Stimulated activated CD4-positive, alpha-beta T cell treated with anti-CD3 and anti-CD28 coated beads, Interleukin-2, amount 100 ng/mL, for 48 hours (primary cell): ENCODE results near the gene IDH3B.
A peak's percentile ranks its signal among the peaks of the same experiment; 100 is the strongest.

Experiments used
- DNase-seq, 2 donors: peaks; one replicate each; pipeline ENCODE4 v3.0.0-alpha.2; 2020

Gene IDH3B

GRCh38 chr20:2655331-2656116, 8.5 kb downstream of the IDH3B start:
- DNase-seq = no peak

- no peak for DNase-seq
These were observed 9.2 kb downstream of the IDH3B start for GRCh38 chr20:2654831-2655230.

- DNase-seq = no peak
These were observed 9.6 kb downstream of the IDH3B start for GRCh38 chr20:2654384-2654822.

GRCh38 chr20:2653556-2654383, 10.2 kb downstream of the IDH3B start:
- no peak for DNase-seq

- DNase-seq = no peak
These were observed 11.1 kb downstream of the IDH3B start for GRCh38 chr20:2652724-2653555.

- DNase-seq = peak; percentile 96 to 98
These were observed 12.0 kb downstream of the IDH3B start, which contains the start of gene NOP56 for GRCh38 chr20:2651772-2652723. TSS of gene NOP56 (plus strand) at chr20:2652632. CDS start at chr20:2652661, 29 bp downstream.

- DNase-seq = no peak
These were observed 20.3 kb downstream of the IDH3B start for GRCh38 chr20:2643708-2644107.

GRCh38 chr20:2640899-2641298, 23.1 kb downstream of the IDH3B start:
- DNase-seq = no peak

GRCh38 chr20:2640260-2640659, 23.8 kb downstream of the IDH3B start:
- no peak for DNase-seq

- no peak for DNase-seq
These were observed 26.8 kb downstream of the IDH3B start for GRCh38 chr20:2637246-2637645.

- DNase-seq = no peak
These were observed 30.6 kb downstream of the IDH3B start for GRCh38 chr20:2633381-2633780.

GRCh38 chr20:2631228-2631627, 32.8 kb downstream of the IDH3B start:
- DNase-seq = no peak

GRCh38 chr20:2626853-2627541, 37.0 kb downstream of the IDH3B start:
- DNase-seq = no peak

GRCh38 chr20:2625062-2625461, 39.0 kb downstream of the IDH3B start:
- no peak for DNase-seq

- no peak for DNase-seq
These were observed 39.8 kb downstream of the IDH3B start for GRCh38 chr20:2624190-2624589.

GRCh38 chr20:2619961-2620595, 43.9 kb downstream of the IDH3B start:
- DNase-seq = no peak

- no peak for DNase-seq
These were observed 44.7 kb downstream of the IDH3B start for GRCh38 chr20:2619337-2619736.

GRCh38 chr20:2618815-2619214, 45.2 kb downstream of the IDH3B start:
- DNase-seq = no peak

- no peak for DNase-seq
These were observed 46.8 kb downstream of the IDH3B start for GRCh38 chr20:2617099-2617714.

GRCh38 chr20:2616634-2617033, 47.4 kb downstream of the IDH3B start:
- no peak for DNase-seq
